HepG2 (cell line): ENCODE data around the gene ST3GAL5. TPM values are rescaled to one million over a fixed set of nuclear protein-coding genes. Genes with fewer than 3 reads are reported as not detected.

ENCODE experiments used
- ATAC-seq: fragments of 200-7000 bp; cut with Tn5 transposase; 3 replicates; pipeline ENCODE4 v1.9.1; 2020; ENCODE audit warnings: mild to moderate bottlenecking, moderate library complexity
- BruUV-seq: library from RNA; stranded (reverse); fragments of 400-500 nt; replicated peaks from 2 replicates; lab custom pipeline; 2021; lab: Mats Ljungman, UMichigan
- CTCF ChIA-PET: fragments of 300-600 bp; formaldehyde crosslinking; extraction: SDS; loops from one replicate; lab custom pipeline; 2021; ENCODE audit warnings: low total read pairs, inconsistent platforms, low intra/inter-chr PET ratio; lab: Yijun Ruan, JAX
- POLR2A ChIA-PET: fragments of 350-600 bp; sonication (Branson Sonifier 250); formaldehyde crosslinking; loops from one replicate; lab custom pipeline; 2020; ENCODE audit warnings: antibody characterized with exemption, inconsistent platforms; lab: Yijun Ruan, JAX
- DNase-seq: peaks from one replicate; pipeline ENCODE4 v3.0.0-alpha.2; 2015; ENCODE audit warnings: low spot score
- FAIRE-seq: peaks from 3 replicates; lab custom pipeline; 2011; peaks lifted over from hg19 to GRCh38; lab: Jason Lieb, UNC
- H2AFZ ChIP-seq: one replicate; pipeline ENCODE4 v1.6.1; 2011; ENCODE audit warnings: low read length, inconsistent platforms
- H3K27ac ChIP-seq: fragments of 300-600 bp; 3 replicates; pipeline ENCODE4 v1.8.0; 2011; ENCODE audit warnings: mixed run types, mild to moderate bottlenecking, mixed read lengths, low read length, inconsistent platforms; ENCODE audit not compliant: insufficient read depth; ENCODE audit errors: extremely low read length
- H3K27me3 ChIP-seq, 2 experiments: fragments of 200-600 bp in 1 of 2; 2 replicates in 1 of 2; 3 replicates in 1 of 2; pipeline versions ENCODE4 v1.6.0 to v1.8.0; 2011; ENCODE audit warnings: low read length in 2 of 2, mild to moderate bottlenecking in 2 of 2, moderate library complexity in 2 of 2, inconsistent platforms in 1 of 2; ENCODE audit not compliant: insufficient read depth in 2 of 2, control insufficient read depth in 1 of 2
- H3K36me3 ChIP-seq, 2 experiments: fragments of 200-600 bp in 1 of 2; replicated peaks in 1 of 2; 2 replicates in 1 of 2; 3 replicates in 1 of 2; pipeline versions ENCODE4 v1.5.1 to v1.8.0; 2011; ENCODE audit warnings: low read length in 2 of 2, inconsistent platforms in 1 of 2; ENCODE audit not compliant: insufficient read depth in 2 of 2, control insufficient read depth in 1 of 2
- H3K4me1 ChIP-seq: 2 replicates; pipeline ENCODE4 v1.5.1; 2012; ENCODE audit warnings: low read length, inconsistent platforms; ENCODE audit not compliant: insufficient read depth
- H3K4me2 ChIP-seq: 2 replicates; pipeline ENCODE4 v1.6.0; 2011; ENCODE audit warnings: low read depth, low read length, inconsistent platforms
- H3K4me3 ChIP-seq, 3 experiments: fragments of 200-600 bp in 1 of 3; sonication (generic), shearing (Covaris generic) in 1 of 3; replicated peaks in 1 of 3; 2 replicates each; pipeline ENCODE4 v1.5.1; 2011 to 2016; ENCODE audit warnings: low read length in 3 of 3, inconsistent platforms in 2 of 3, low read depth in 2 of 3, mild to moderate bottlenecking in 2 of 3, control low read depth in 1 of 3, mixed read lengths in 1 of 3; ENCODE audit not compliant: insufficient read depth in 1 of 3
- H3K79me2 ChIP-seq: one replicate; pipeline ENCODE4 v1.6.1; 2011; ENCODE audit warnings: low read length, inconsistent platforms; ENCODE audit not compliant: insufficient read depth
- H3K9ac ChIP-seq: 2 replicates; pipeline ENCODE4 v1.6.0; 2011; ENCODE audit warnings: mild to moderate bottlenecking, low read depth, low read length, inconsistent platforms; ENCODE audit not compliant: insufficient read depth
- H3K9me3 ChIP-seq: 2 replicates; pipeline ENCODE4 v1.5.1; 2012; ENCODE audit warnings: mild to moderate bottlenecking, low read length
- H4K20me1 ChIP-seq: 2 replicates; pipeline ENCODE4 v1.6.0; 2011; ENCODE audit warnings: inconsistent platforms, mild to moderate bottlenecking, low read length, moderate library complexity; ENCODE audit not compliant: insufficient read depth
- ARNT2 ChIP-seq: sonication (generic); formaldehyde crosslinking; IDR thresholded peaks from 2 replicates; pipeline ENCODE4 v1.8.0; 2022; ENCODE audit warnings: mild to moderate bottlenecking, low read depth, missing genetic modification reagents, moderate library complexity
- FOXK2 ChIP-seq: fragments of 450-650 bp; IDR thresholded peaks from 2 replicates; pipeline ENCODE4 v1.6.1; 2016
- GFI1 ChIP-seq: sonication (generic); formaldehyde crosslinking; IDR thresholded peaks from 2 replicates; pipeline ENCODE4 v1.5.0; 2020; ENCODE audit warnings: missing genetic modification reagents, mild to moderate bottlenecking, borderline replicate concordance
- KDM5A ChIP-seq: fragments of 200-600 bp; sonication (generic); IDR thresholded peaks from 2 replicates; pipeline ENCODE4 v1.7.0; 2018; ENCODE audit warnings: antibody characterized with exemption, mild to moderate bottlenecking, low read length, borderline replicate concordance
- MED1 ChIP-seq: sonication (generic); formaldehyde crosslinking; IDR thresholded peaks from 2 replicates; pipeline ENCODE4 v1.4.0; 2020; ENCODE audit warnings: missing genetic modification reagents
- MIER3 ChIP-seq: IDR thresholded peaks from 2 replicates; pipeline ENCODE4 v1.6.1; 2016; ENCODE audit warnings: missing compliant biosample characterization, borderline replicate concordance
- POLR2AphosphoS5 ChIP-seq: IDR thresholded peaks from 2 replicates; pipeline ENCODE4 v1.6.1; 2012; ENCODE audit warnings: low read depth, low read length
- RBAK ChIP-seq: sonication (generic); formaldehyde crosslinking; IDR thresholded peaks from 2 replicates; pipeline ENCODE4 v1.5.1; 2020; ENCODE audit warnings: mild to moderate bottlenecking, missing genetic modification reagents
- SMAD3 ChIP-seq: sonication (generic); formaldehyde crosslinking; IDR thresholded peaks from 2 replicates; pipeline ENCODE4 v1.4.0; 2020; ENCODE audit warnings: missing genetic modification reagents
- SMYD3 ChIP-seq: sonication (generic); formaldehyde crosslinking; IDR thresholded peaks from 2 replicates; pipeline ENCODE4 v1.8.1; 2023; ENCODE audit warnings: mild to moderate bottlenecking, missing genetic modification reagents
- SOX5 ChIP-seq: IDR thresholded peaks from 2 replicates; pipeline ENCODE4 v1.6.1; 2016; ENCODE audit warnings: borderline replicate concordance
- SYNCRIP ChIP-seq: fragments of 200-400 bp; formaldehyde crosslinking; IDR thresholded peaks from 2 replicates; pipeline ENCODE4 v1.6.1; 2018; ENCODE audit warnings: mild to moderate bottlenecking, low read depth, low read length; ENCODE audit not compliant: insufficient read depth
- U2AF1 ChIP-seq: fragments of 200-400 bp; formaldehyde crosslinking; optimal IDR thresholded peaks from 2 replicates; pipeline ENCODE3; 2017; ENCODE audit warnings: mild to moderate bottlenecking, low read depth, low read length
- XRCC5 ChIP-seq: fragments of 200-400 bp; formaldehyde crosslinking; optimal IDR thresholded peaks from 2 replicates; pipeline ENCODE3; 2017; ENCODE audit warnings: mild to moderate bottlenecking, low read length
- ZBTB37 ChIP-seq: sonication (generic); formaldehyde crosslinking; IDR thresholded peaks from 2 replicates; pipeline ENCODE4 v1.4.0; 2020; ENCODE audit warnings: mild to moderate bottlenecking, missing genetic modification reagents
- ZNF143 ChIP-seq: sonication (generic); formaldehyde crosslinking; IDR thresholded peaks from 2 replicates; pipeline ENCODE4 v1.4.0; 2020; ENCODE audit warnings: missing genetic modification reagents
- ZNF234 ChIP-seq: sonication (generic); formaldehyde crosslinking; conservative IDR thresholded peaks from 2 replicates; pipeline ENCODE4 v1.5.1; 2020; ENCODE audit warnings: mild to moderate bottlenecking, missing genetic modification reagents
- ZNF3 ChIP-seq: IDR thresholded peaks from 2 replicates; pipeline ENCODE4 v1.7.0; 2017; ENCODE audit warnings: inconsistent platforms
- ZNF441 ChIP-seq: sonication (generic); formaldehyde crosslinking; IDR thresholded peaks from 2 replicates; pipeline ENCODE4 v1.7.0; 2021; ENCODE audit warnings: missing genetic modification reagents, borderline replicate concordance
- ZNF562 ChIP-seq: sonication (generic); formaldehyde crosslinking; IDR thresholded peaks from 2 replicates; pipeline ENCODE4 v1.8.0; 2022; ENCODE audit warnings: missing genetic modification reagents, borderline replicate concordance
- ZNF572 ChIP-seq: sonication (generic); formaldehyde crosslinking; IDR thresholded peaks from 2 replicates; pipeline ENCODE4 v1.5.1; 2020; ENCODE audit warnings: mild to moderate bottlenecking, missing genetic modification reagents
- ZXDC ChIP-seq: sonication (generic); formaldehyde crosslinking; IDR thresholded peaks from 2 replicates; pipeline ENCODE4 v1.5.0; 2020; ENCODE audit warnings: mild to moderate bottlenecking, missing genetic modification reagents
- WGBS: methylation state at CpG from one replicate; pipeline ENCODE4 v1.1.6; 2017; ENCODE audit warnings: low lambda C conversion rate; 5-methylcytosine and 5-hydroxymethylcytosine counted together
- in situ Hi-C: cut with HindIII; loops from 2 replicates; pipeline ENCODE4 v1.10.0; 2017; ENCODE audit warnings: low pct_unique_long_range_greater_than_20kb; ENCODE audit not compliant: extremely low pct_ligation_motif_present
- intact Hi-C: fragments of 100-400 bp; cut with micrococcal nuclease; formaldehyde crosslinking; loops from one replicate; pipeline ENCODE4 v1.10.0; 2022; ENCODE audit not compliant: unreplicated experiment
- polyA plus RNA-seq, 8 experiments: library from polyadenylated mRNA; depleted of rRNA in 3 of 8; stranded (reverse) in 7 of 8; unstranded in 1 of 8; fragments of >200 nt; fragmentation: Illumina TruSeq in 4 of 8; extraction: Trizol in 4 of 8; gene quantifications; 2 replicates each; pipeline versions ENCODE4 v1.2.1 to v1.2.3, GENCODE V29; 2011 to 2016; ENCODE audit warnings: low read depth in 4 of 8, missing spikeins in 1 of 8, mixed read lengths in 1 of 8; ENCODE audit not compliant: insufficient read depth in 1 of 8
- total RNA-seq, 5 experiments: library from RNA; depleted of rRNA; stranded (reverse); fragments of >200 nt; fragmentation: Illumina TruSeq; extraction: Trizol; gene quantifications; 2 replicates each; pipeline ENCODE4 v1.2.3, GENCODE V29; 2016; ENCODE audit warnings: low read depth in 1 of 5

Gene ST3GAL5
- total and polyA plus RNA-seq, 2 of the 13 experiments (the other 11 are each of a cell fraction or from before 2014, with no cell fraction given), result 1.3 to 2.0 TPM

- TF ChIP-seq SOX5 (CRISPR knock-in tag), result no peak
- TF ChIP-seq U2AF1, result no peak
- TF ChIP-seq RBAK, result no peak
- no peak for TF ChIP-seq ZNF3 (CRISPR knock-in tag)
- TF ChIP-seq ZNF143 (CRISPR knock-in tag), result no peak
- no peak for TF ChIP-seq ZNF441
- TF ChIP-seq SYNCRIP, result no peak
- no peak for TF ChIP-seq MIER3
- no peak for TF ChIP-seq GFI1 (CRISPR knock-in tag)
- no peak for TF ChIP-seq MED1 (CRISPR knock-in tag)
- TF ChIP-seq, all 625 proteins: peak for 0
Measured at GRCh38 chr2:85902496-85902895, 13.7 kb upstream of the ST3GAL5 start (continued).

- Histone ChIP-seq H3K4me2 (no peak overlapping the region), H3K9ac (no peak overlapping the region), H3K27ac (no peak overlapping the region), H3K27me3 (no peaks in the 10 kb centered on the region; a peak in 1 of 5 replicates), H2AFZ (no peak overlapping the region), H3K36me3 (no peaks in the 10 kb centered on the region), H3K4me3 (no peak overlapping the region), H3K9me3 (no peaks in the 10 kb centered on the region), H3K79me2 (no peaks in the 10 kb centered on the region), H3K4me1 (peaks cover 16% of the 10 kb centered on the region), H4K20me1 (no peaks in the 10 kb centered on the region)
- ATAC-seq, result no peak
- no peak for TF ChIP-seq SMYD3 (CRISPR knock-in tag)
- TF ChIP-seq KDM5A, result no peak
- TF ChIP-seq ZNF572 (CRISPR knock-in tag), result no peak
- no peak for TF ChIP-seq ZXDC
- no peak for TF ChIP-seq ARNT2 (CRISPR knock-in tag)
- no peak for TF ChIP-seq ZBTB37
- TF ChIP-seq SOX5 (CRISPR knock-in tag), result no peak
- TF ChIP-seq ZNF234, result no peak
- TF ChIP-seq FOXK2, result no peak
- no peak for TF ChIP-seq XRCC5
- no peak for TF ChIP-seq SMAD3 (CRISPR knock-in tag)
- TF ChIP-seq ZNF562 (CRISPR knock-in tag), result no peak
- TF ChIP-seq POLR2AphosphoS5, result no peak
- in situ Hi-C loops, result no loop called here
- 28% methylated on average over 2 of the region's 2 CpGs for WGBS
- ChIA-PET CTCF (no interaction called here), POLR2A (no interaction called here)
- intact Hi-C loops, result loop anchor here (1.0 kb wide), 1 partner anchor 29 kb away; no protein-coding TSS in a partner anchor
- no peak for FAIRE-seq
- no TSS peak for BruUV-seq
- DNase-seq, result no peak
Measured at GRCh38 chr2:85901155-85901554, 12.4 kb upstream of the ST3GAL5 start.
